G401 (cell line): ENCODE measurements around the gene RAB4A. TPM values are rescaled to one million over a fixed set of nuclear protein-coding genes. Genes with fewer than 3 reads are reported as not detected.

Experiments used
- DNase-seq: peaks from one replicate; pipeline ENCODE4 v3.0.0-alpha.2; 2015; ENCODE audit warnings: low spot score
- in situ Hi-C: cut with HindIII; loops from 2 replicates; pipeline ENCODE4 v1.10.0; 2016; ENCODE audit warnings: low sequenced_read_pairs, mixed read lengths
- total RNA-seq: library from RNA; depleted of rRNA; stranded (reverse); fragments of >200 nt; shearing (Covaris generic); gene quantifications from 2 replicates; pipeline ENCODE4 v1.2.3, GENCODE V29; 2014; rRNA removed

RAB4A gene
- total RNA-seq, 1 experiment from 2014 or later = 78.3 TPM

DNA sequence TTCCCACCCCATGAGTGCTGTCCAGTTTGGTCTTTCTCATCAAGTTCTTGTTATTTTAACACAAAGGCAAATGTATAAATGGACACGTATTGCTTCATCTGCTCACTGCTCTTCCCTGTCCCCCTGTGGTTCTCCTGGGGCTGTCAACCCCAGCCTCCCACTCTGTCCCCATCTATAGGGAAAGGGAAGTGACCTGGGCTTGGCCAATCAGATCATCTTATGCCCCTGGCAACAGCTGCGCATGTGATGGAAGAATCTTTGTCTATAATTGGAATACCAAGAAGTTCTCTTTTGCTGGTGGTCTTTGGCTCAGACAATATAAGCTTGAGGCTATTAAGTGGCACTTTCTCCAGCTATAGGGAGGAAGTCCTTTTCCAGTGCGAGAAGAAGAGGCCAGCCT is 76.6 kb downstream of the RAB4A start:
- no peak for DNase-seq
- in situ Hi-C loops = no loop called here

GRCh38 chr1:229349463-229350385 is 78.8 kb downstream of the RAB4A start:
- in situ Hi-C loops = no loop called here
- no peak for DNase-seq

- DNase-seq = no peak
- in situ Hi-C loops = no loop called here
Observed at GRCh38 chr1:229352975-229353374, 82.1 kb downstream of the RAB4A start.

DNA sequence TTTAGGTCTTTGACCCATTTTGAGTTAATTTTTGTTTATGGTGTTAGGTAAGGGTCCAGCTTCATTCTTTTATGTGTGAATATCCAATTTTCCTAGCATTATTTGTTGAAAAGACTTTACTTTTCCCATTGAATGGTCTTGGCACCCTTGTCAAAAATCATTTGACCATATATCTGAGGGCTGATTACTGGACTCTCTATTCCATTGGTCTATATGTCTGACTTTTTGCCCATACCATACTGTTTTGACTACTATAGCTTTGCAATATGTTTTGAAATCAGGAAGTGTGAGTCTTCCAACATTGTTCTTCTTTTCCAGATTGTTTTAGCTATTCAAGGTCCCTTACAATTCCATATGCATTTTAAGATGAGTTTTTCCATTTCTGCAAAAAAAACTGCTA is 83.3 kb downstream of the RAB4A start:
- DNase-seq = no peak
- in situ Hi-C loops = no loop called here

Other genes with a start within 250 kb of the RAB4A start
- 5.1 and 7.9 TPM in 2 replicates for gene CCSAP, start 71.9 kb downstream of the RAB4A start, total RNA-seq
- gene ACTA1, start 163.0 kb downstream of the RAB4A start, total RNA-seq = not detected in 2 replicates
- 40.2 and 51.4 TPM in 2 replicates for gene NUP133, start 237.2 kb downstream of the RAB4A start, total RNA-seq